T-helper 2 cell treated with Interferon-gamma antibody and Interleukin-4, amounts not matched to agents 100 ng/mL and 5 ng/mL, for 36 hours (primary cell): ENCODE data around the gene ZDHHC22. TPM values are rescaled to one million over a fixed set of nuclear protein-coding genes. Genes with fewer than 3 reads are reported as not detected.

Experiments used
- intact Hi-C: fragments of 100-400 bp; cut with micrococcal nuclease; formaldehyde crosslinking; loops from one replicate; pipeline ENCODE4 v1.15.1; 2023
- total RNA-seq: library from RNA; stranded (reverse); gene quantifications from 2 replicates; pipeline ENCODE4 v1.2.3, GENCODE V29; 2022

ZDHHC22 gene
- total RNA-seq, 1 donor from 2014 or later = not detected

DNA sequence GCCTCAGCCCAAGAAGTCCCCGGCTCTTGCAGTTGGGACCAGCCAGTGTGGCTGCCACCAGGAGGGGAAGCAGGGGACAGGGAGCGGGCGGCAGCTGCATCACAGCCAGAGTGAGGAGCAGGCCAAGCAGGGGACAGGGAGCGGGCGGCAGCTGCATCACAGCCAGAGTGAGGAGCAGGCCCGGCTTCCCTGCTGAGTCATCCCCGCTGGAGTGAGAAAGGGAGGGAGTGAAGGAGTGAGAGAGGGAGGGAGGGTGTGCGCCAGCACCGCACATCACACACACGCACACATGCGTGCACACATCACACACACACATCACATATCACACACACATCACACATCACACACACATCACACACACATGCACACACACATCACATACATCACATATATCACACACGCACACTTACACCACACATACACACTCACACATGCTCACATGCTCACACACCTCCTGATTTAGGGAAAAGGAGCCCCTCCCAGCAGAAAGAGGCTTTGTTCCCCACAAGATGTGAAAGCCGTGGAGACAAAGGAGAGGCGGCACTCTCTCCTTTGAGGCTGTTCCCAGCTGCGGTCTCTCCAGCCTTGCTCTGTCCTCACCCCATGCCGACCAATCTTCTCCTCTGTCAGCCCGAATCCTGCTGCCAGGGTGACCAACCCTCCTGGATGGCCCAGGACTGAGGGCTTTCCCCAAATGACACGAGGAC, 16.7 kb upstream of the ZDHHC22 start:
- intact Hi-C loops = loop anchor here (10.0 kb wide), 1 partner anchor 246 kb away; no protein-coding TSS in a partner anchor

- intact Hi-C loops = loop anchor here (10.0 kb wide), 1 partner anchor 247 kb away; no protein-coding TSS in a partner anchor
Measured at GRCh38 chr14:77157740-77158139, 16.1 kb upstream of the ZDHHC22 start.

- intact Hi-C loops = loop anchor here (10.0 kb wide), 1 partner anchor 250 kb away; no protein-coding TSS in a partner anchor
Measured at GRCh38 chr14:77155083-77155482, 13.5 kb upstream of the ZDHHC22 start.

DNA sequence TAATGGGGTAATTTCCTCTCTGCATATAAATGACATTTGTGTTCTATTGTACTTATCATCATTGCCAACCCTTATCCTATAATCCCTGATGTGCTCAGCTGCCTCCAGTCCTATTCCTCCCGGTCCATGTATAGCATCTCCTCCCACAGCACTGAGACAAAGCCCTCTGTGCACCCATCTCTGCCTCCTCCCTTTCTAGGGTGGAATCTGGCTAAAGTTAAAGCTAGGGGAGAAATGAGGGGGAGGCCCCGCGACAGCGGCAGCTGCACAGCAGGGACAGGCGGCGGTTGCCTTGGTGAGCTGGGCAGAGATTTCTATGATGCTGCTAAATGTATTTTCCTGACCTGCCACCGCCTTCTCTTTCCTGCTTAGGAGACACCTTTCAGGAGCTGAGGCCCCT, 12.8 kb upstream of the ZDHHC22 start:
- intact Hi-C loops = loop anchor here (10.0 kb wide), 1 partner anchor 250 kb away; no protein-coding TSS in a partner anchor

DNA sequence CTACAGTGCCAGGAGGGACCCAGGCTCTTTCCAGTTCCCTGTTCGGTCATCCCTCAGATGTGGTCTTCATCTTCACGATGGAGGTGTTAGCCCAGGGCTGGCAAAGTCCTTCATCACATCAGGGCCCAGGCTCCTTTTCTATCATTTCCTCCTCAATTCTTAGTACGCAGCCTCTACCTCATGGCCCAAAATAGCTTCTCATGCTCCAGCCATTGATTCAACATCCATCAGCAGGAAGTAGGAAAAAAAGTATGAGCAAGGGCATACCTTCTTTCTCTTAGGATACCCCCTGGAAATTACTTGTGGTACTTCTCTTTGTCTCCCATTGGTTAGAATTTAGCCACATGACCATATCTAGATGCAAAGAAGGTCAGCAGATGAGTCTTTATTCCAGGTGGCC, 12.2 kb upstream of the ZDHHC22 start:
- intact Hi-C loops = loop anchor here (10.0 kb wide), 1 partner anchor 251 kb away; no protein-coding TSS in a partner anchor

GRCh38 chr14:77151918-77152588, 10.5 kb upstream of the ZDHHC22 start:
- intact Hi-C loops = loop anchor here (1.0 to 10.0 kb wide), 2 partner anchors 164 to 253 kb away; no protein-coding TSS in a partner anchor

- intact Hi-C loops = loop anchor here (10.0 kb wide), 1 partner anchor 254 kb away; no protein-coding TSS in a partner anchor
Measured at GRCh38 chr14:77151245-77151644, 9.7 kb upstream of the ZDHHC22 start.

- intact Hi-C loops = no loop called here
Measured at GRCh38 chr14:77148510-77149231, 7.1 kb upstream of the ZDHHC22 start.

DNA sequence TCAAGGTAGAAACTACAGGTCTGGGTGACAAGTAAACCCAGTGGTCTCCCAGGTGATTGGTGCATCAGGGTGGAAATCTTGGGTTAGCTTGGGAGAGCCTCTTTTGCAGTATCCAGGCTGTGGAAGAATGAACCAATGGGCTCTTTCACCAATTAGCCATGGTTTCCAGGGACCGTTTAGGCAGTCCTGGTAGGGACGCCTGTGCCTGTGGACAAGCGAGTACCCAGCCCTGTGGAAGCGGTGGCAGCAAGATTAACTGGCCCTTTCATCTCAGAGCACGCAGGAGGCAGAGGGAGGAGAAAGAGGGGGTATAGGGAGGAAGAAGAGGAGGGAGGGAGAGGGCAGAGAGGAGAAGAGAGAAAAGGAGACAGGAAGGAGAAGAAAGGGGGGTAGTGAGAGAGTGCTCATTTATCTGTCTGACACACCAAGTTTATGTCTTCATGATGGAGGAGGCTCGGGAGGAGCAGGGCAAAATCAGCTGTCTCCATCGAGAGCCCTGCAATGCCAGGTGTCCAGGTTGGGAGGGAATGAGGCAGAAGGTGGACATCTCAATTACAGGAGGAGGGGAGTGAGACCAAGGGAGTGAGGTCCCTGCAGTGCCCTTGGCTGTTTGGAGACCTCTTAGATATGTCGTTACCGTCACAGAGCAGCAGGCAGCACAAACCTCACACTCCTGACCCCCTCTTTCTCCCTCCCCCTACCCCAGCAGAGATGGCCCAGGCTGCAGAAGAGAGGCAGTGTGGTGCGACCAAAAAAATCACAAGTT, 4.6 kb upstream of the ZDHHC22 start:
- intact Hi-C loops = no loop called here

DNA sequence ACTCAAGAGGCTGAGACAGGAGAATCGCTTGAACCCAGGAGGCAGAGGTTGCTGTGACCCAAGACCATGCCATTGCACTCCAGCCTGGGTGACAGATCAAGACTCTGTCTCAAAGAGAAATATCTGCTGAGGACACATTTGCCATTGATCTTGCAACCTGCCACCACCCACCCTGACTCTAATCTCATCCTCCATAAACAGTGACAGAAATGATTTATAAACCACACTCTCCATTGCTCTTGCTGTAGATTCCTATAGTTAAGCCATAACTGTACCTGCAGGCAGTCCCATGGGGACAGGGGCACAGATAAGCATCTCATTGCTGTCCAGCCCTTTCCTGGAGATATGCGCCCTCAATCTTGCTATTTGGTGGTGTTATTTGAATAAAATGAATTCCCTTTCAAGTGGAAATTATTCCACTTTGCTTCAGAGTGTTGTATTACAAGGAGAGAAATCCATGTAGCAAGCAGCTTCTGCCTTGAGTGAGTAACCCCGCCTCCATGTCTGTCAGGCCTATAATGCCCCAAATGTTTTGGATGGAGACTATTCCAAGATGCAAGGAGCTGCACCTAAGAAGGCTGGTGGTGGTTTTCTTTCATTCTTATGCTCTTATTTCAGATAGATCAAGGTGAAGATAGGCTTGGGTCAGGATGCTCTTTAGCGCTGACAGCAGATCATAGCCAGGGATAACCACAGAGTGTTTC, 3.0 kb upstream of the ZDHHC22 start:
- intact Hi-C loops = loop anchor here (5.0 kb wide), 1 partner anchor 63 kb away; no protein-coding TSS in a partner anchor

DNA sequence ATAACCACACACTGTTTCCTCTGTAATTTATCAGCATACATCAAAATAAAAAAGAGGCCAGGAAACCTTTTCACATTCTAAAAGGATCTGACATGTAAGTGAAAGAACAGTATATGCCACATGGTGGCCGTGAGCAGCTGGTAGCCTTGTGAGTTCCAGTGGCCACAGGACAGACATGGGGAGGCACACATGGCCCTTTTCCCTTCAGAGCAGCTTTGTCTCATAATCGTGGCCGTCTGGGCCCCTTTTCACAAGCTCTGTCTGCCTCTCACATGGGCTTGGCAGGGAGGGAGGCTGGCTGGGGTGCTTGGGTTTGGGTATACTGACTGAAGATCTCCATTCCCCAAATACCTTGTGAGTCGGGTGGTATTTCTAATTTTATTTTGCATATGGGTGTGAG, 1.5 kb upstream of the ZDHHC22 start:
- intact Hi-C loops = loop anchor here (5.0 kb wide), 1 partner anchor 64 kb away; no protein-coding TSS in a partner anchor

- intact Hi-C loops = loop anchor here (5.0 kb wide), 1 partner anchor 65 kb away; no protein-coding TSS in a partner anchor
Measured at GRCh38 chr14:77142005-77142800, 612 bp upstream of the ZDHHC22 start.

DNA sequence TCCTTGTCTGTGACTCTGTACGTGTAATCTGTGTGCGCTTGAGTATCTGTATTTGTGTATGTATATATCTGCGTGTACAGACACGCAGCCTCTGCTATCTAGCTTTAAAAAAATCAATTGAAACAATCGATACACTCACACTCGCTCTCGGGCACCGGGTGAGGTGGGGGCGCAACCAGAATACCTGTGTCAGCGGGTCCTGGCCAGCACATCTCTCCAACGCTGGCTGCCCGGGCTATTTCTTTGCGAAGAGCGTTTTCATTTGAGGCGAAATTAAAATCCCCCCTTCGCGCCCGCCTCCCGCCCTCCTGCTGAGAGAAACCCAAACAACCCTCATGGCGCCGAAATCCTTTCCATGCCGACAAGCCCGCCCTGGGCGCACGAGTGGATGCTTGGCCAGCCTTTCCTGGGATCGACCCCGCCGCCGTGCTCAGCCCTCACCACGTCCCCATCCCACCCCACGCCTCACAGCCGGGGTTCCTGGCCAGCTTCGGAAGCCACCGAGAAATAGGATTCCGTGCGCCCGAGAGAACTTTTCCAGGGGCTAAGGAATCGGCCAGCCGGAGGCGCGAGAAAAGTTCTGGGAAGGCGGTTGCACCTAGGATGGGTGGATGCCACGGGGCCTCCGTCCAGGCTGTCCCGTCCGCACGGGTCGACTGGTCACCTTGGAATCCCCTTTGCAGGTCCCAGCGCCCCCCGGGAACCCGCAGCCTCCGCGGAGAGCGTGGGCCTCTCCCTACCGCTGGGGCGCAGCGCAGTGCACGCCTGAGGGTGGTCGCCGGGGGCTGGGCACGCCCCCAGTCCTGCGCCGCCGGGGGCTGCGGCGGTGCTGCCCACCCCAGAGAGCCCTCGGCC, 1.0 kb downstream of the ZDHHC22 start:
- intact Hi-C loops = loop anchor here (5.0 kb wide), 1 partner anchor 67 kb away; no protein-coding TSS in a partner anchor

- intact Hi-C loops = loop anchor here (5.0 kb wide), 1 partner anchor 68 kb away; no protein-coding TSS in a partner anchor
Measured at GRCh38 chr14:77139540-77140358, 1.8 kb downstream of the ZDHHC22 start.

DNA sequence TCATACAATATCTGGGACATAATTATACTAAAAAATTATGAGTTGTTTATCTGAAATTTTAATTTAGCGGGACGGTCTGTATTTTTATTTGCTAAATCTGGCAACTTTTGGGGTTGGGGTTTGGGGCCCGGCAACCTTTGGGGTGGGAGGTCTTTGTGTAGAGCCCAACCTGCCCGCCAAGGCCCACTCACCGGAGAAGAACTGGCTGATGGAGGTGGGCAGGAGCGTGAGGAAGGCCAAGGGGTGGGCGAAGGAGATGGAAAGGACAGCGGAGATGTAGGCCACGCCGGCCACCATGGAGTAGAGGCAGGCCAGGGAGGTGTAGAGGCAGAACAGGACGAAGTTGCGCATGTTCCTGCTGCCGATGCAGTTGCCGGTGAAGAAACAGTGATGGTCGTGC, 2.6 kb downstream of the ZDHHC22 start:
- intact Hi-C loops = no loop called here

GRCh38 chr14:77133720-77134338, 7.8 kb downstream of the ZDHHC22 start:
- intact Hi-C loops = no loop called here
